CD14-positive monocyte (primary cell): ENCODE measurements around the gene SNX5. TPM values are rescaled to one million over a fixed set of nuclear protein-coding genes. Genes with fewer than 3 reads are reported as not detected.
A peak's percentile ranks its signal among the peaks of the same experiment; 100 is the strongest.

Experiments used
- DNase-seq, 3 donors: peaks; one replicate each; pipeline ENCODE4 v3.0.0-alpha.2; 2011 to 2022
- H2AFZ ChIP-seq: 2 replicates; pipeline ENCODE4 v1.6.0; 2012; ENCODE audit warnings: mild to moderate bottlenecking, low read depth, low read length, inconsistent platforms; ENCODE audit not compliant: insufficient read depth, poor library complexity, severe bottlenecking
- H3K27ac ChIP-seq, 2 donors: 1 replicate in 1 of 2; 2 replicates in 1 of 2; pipeline ENCODE4 v1.5.1; 2012 to 2013; ENCODE audit warnings: low read length in 2 of 2, control low read depth in 1 of 2, inconsistent platforms in 1 of 2, low read depth in 1 of 2, mild to moderate bottlenecking in 1 of 2
- H3K27me3 ChIP-seq, 2 donors: one replicate each; pipeline versions ENCODE4 v1.6.0 to v1.6.1; 2011 to 2013; ENCODE audit warnings: low read length in 2 of 2; ENCODE audit not compliant: control insufficient read depth in 2 of 2, insufficient read depth in 2 of 2
- H3K36me3 ChIP-seq, 2 donors: replicated peaks in 1 of 2; 1 replicate in 1 of 2; 2 replicates in 1 of 2; pipeline versions ENCODE4 v1.5.1 to v1.6.1; 2012 to 2013; ENCODE audit warnings: low read length in 2 of 2, control low read depth in 1 of 2, inconsistent platforms in 1 of 2, mild to moderate bottlenecking in 1 of 2; ENCODE audit not compliant: insufficient read depth in 2 of 2, control insufficient read depth in 1 of 2
- H3K4me1 ChIP-seq, 2 donors: 1 replicate in 1 of 2; 2 replicates in 1 of 2; pipeline versions ENCODE4 v1.5.1 to v1.6.1; 2012 to 2013; ENCODE audit warnings: low read length in 2 of 2, control low read depth in 1 of 2, inconsistent platforms in 1 of 2, mild to moderate bottlenecking in 1 of 2, moderate library complexity in 1 of 2; ENCODE audit not compliant: insufficient read depth in 2 of 2, control insufficient read depth in 1 of 2
- H3K4me2 ChIP-seq: replicated peaks from 2 replicates; pipeline ENCODE3; 2012; ENCODE audit warnings: low read length, moderate library complexity, mild to moderate bottlenecking; ENCODE audit not compliant: poor library complexity, severe bottlenecking; ENCODE audit errors: extremely low read depth
- H3K4me3 ChIP-seq, 3 experiments: fragments of 200-600 bp in 1 of 3; sonication (generic) in 1 of 3; replicated peaks in 1 of 3; 1 replicate in 2 of 3; 2 replicates in 1 of 3; pipeline ENCODE4 v1.5.1; 2011 to 2013; ENCODE audit warnings: low read length in 3 of 3, mild to moderate bottlenecking in 3 of 3, control low read depth in 2 of 3, low read depth in 2 of 3, inconsistent platforms in 1 of 3, moderate library complexity in 1 of 3
- H3K79me2 ChIP-seq: 2 replicates; pipeline ENCODE4 v1.6.0; 2012; ENCODE audit warnings: mild to moderate bottlenecking, control low read depth, inconsistent platforms, low read length, moderate library complexity; ENCODE audit not compliant: insufficient read depth
- H3K9ac ChIP-seq: 2 replicates; pipeline ENCODE4 v1.6.0; 2017; ENCODE audit warnings: low read length, mild to moderate bottlenecking; ENCODE audit not compliant: insufficient read depth, poor library complexity, severe bottlenecking
- H3K9me3 ChIP-seq, 2 donors: replicated peaks in 1 of 2; 1 replicate in 1 of 2; 2 replicates in 1 of 2; pipeline versions ENCODE4 v1.5.1 to v1.6.1; 2012 to 2013; ENCODE audit warnings: low read length in 2 of 2, control low read depth in 1 of 2; ENCODE audit not compliant: control insufficient read depth in 1 of 2, insufficient read depth in 1 of 2
- H4K20me1 ChIP-seq: 2 replicates; pipeline ENCODE4 v1.6.0; 2012; ENCODE audit warnings: mild to moderate bottlenecking, low read length, control low read depth, moderate library complexity; ENCODE audit not compliant: insufficient read depth
- H3K27ac Mint-ChIP-seq, 7 donors: one replicate each; pipeline ENCODE4 v1.8.0; 2020; ENCODE audit warnings: mild to moderate bottlenecking in 7 of 7, mixed read lengths in 7 of 7, moderate library complexity in 6 of 7, inconsistent platforms in 2 of 7
- H3K27me3 Mint-ChIP-seq, 3 donors: one replicate each; pipeline ENCODE4 v1.8.0; 2021 to 2022; ENCODE audit warnings: low read depth in 3 of 3, mild to moderate bottlenecking in 3 of 3, mixed read lengths in 3 of 3, moderate library complexity in 3 of 3, inconsistent platforms in 1 of 3
- H3K36me3 Mint-ChIP-seq, 2 donors: one replicate each; pipeline ENCODE4 v1.8.0; 2020; ENCODE audit warnings: mixed read lengths in 2 of 2, inconsistent platforms in 1 of 2, mild to moderate bottlenecking in 1 of 2
- H3K4me1 Mint-ChIP-seq: one replicate; pipeline ENCODE4 v1.8.0; 2020; ENCODE audit warnings: mild to moderate bottlenecking, mixed read lengths
- H3K4me3 Mint-ChIP-seq, 2 donors: one replicate each; pipeline ENCODE4 v1.8.0; 2020; ENCODE audit warnings: mild to moderate bottlenecking in 2 of 2, mixed read lengths in 2 of 2, moderate library complexity in 1 of 2
- H3K9me3 Mint-ChIP-seq, 7 donors: one replicate each; pipeline ENCODE4 v1.8.0; 2020 to 2022; ENCODE audit warnings: mixed read lengths in 7 of 7, mild to moderate bottlenecking in 6 of 7, moderate library complexity in 6 of 7, inconsistent platforms in 2 of 7
- WGBS: methylation state at CpG from one replicate; pipeline ENCODE4 v1.1.5; 2013; ENCODE audit warnings: missing lambda C conversion rate; ENCODE audit not compliant: insufficient coverage; 5-methylcytosine and 5-hydroxymethylcytosine counted together
- intact Hi-C, 2 donors: fragments of 100-400 bp; cut with micrococcal nuclease; formaldehyde crosslinking; loops; one replicate each; pipeline versions ENCODE4 v1.15.0 to v1.15.1; 2023
- polyA plus RNA-seq, 3 donors: library from polyadenylated mRNA; depleted of rRNA in 1 of 3; unstranded in 2 of 3; stranded (reverse) in 1 of 3; fragments of 300-500 nt in 2 of 3; fragments of >200 nt in 1 of 3; fragmentation: Illumina TruSeq in 2 of 3; gene quantifications; 1 replicate in 2 of 3; 2 replicates in 1 of 3; pipeline ENCODE4 v1.2.3, GENCODE V29; 2012 to 2021
- TF ChIP-seq, protein P1 (sequence below): fragments of 200-600 bp; IDR thresholded peaks from one replicate; pipeline ENCODE4 v1.8.0; 2022; ENCODE audit warnings: antibody characterized with exemption, mild to moderate bottlenecking

Gene SNX5
- polyA plus RNA-seq, 3 donors: 55.6 to 83.8 (median 66.1) TPM

DNA sequence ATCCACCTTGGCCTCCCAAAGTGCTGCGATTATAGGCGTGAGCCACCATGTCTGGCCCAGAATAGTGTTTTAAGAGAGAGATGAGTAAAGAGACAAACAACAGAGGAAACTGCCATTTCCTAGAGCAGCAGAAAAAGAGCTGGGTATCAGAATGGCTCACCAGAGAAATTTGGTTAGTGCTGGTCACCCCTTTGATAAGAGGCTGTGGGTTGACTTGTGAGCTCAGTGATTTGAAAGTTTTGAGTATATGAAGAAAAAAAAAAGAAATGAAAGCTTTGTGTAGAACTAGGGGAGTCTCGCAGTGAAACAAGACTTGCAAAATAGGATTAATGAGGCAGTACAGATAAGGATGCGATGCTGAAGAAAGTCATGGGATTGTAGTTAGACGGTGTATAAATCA, 29.9 kb upstream of the SNX5 start:
- H3K27ac Mint-ChIP-seq: no peak overlapping the region
- Histone ChIP-seq H4K20me1 (no peaks in the 10 kb centered on the region), H3K79me2 (no peaks in the 10 kb centered on the region), H3K4me1 (no peaks in the 10 kb centered on the region), H3K9me3 (no peaks in the 10 kb centered on the region), H3K4me2 (no peak overlapping the region), H3K27ac (no peak overlapping the region), H3K9ac (no peak overlapping the region), H3K4me3 (no peak overlapping the region), H3K27me3 (no peaks in the 10 kb centered on the region), H3K36me3 (no peaks in the 10 kb centered on the region), H2AFZ (no peak overlapping the region)
- peaks cover 11% of the 10 kb centered on the region for H3K4me1 Mint-ChIP-seq
- intact Hi-C loops: loop anchor here (5.0 kb wide), 2 partner anchors 36 to 491 kb away; no protein-coding TSS in a partner anchor
- no peak overlapping the region for H3K4me3 Mint-ChIP-seq
- no peak for DNase-seq
- H3K36me3 Mint-ChIP-seq: no peaks in the 10 kb centered on the region
- peaks cover 0 to 1% (median 1%) of the 10 kb centered on the region in 3 donors for H3K27me3 Mint-ChIP-seq
- TF ChIP-seq, protein P1, sequence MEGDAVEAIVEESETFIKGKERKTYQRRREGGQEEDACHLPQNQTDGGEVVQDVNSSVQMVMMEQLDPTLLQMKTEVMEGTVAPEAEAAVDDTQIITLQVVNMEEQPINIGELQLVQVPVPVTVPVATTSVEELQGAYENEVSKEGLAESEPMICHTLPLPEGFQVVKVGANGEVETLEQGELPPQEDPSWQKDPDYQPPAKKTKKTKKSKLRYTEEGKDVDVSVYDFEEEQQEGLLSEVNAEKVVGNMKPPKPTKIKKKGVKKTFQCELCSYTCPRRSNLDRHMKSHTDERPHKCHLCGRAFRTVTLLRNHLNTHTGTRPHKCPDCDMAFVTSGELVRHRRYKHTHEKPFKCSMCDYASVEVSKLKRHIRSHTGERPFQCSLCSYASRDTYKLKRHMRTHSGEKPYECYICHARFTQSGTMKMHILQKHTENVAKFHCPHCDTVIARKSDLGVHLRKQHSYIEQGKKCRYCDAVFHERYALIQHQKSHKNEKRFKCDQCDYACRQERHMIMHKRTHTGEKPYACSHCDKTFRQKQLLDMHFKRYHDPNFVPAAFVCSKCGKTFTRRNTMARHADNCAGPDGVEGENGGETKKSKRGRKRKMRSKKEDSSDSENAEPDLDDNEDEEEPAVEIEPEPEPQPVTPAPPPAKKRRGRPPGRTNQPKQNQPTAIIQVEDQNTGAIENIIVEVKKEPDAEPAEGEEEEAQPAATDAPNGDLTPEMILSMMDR: no peak
- 94% methylated on average over 4 of the region's 5 CpGs for WGBS
- H3K9me3 Mint-ChIP-seq: no peaks in the 10 kb centered on the region

DNA sequence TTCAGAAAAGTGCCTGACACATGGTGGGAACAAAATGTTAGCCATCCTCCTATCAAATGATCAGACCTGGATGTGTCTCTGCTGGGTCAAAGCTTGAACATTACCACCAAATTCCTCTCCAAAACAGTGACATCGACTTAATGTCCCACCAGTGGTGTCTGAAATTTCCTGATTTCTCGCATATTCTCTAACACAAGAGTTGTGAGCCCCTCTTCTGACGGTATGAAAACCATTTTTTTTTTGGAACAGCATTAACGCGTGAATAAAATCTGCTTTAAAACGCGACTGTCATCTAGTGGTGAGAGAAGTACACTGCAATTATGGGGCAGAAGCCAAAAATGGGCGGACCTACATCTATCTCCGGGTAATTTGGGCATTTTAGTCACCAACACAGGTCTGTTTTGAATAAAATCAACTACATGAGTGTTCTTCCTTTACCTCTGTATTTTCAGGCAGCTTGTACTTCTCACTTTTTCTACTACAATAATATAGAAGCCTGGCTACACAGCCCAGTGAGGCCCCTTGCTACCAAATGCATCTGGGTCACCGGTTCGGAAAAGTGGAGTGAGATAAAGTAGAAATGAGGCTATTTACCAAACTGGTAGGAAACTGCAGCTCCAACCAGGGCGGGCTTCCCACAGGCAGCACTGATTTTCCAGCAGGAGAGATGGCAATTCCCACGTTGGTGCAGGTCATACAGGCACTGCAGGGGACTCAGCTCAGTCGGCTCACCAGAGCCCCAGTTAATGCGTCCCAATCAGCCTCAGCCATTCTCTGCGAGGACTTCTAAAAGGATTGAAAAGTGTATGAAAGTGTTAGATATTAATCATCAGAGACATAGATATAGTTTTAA, 27.6 kb upstream of the SNX5 start:
- peaks cover 0 to 1% (median 1%) of the 10 kb centered on the region in 3 donors for H3K27me3 Mint-ChIP-seq
- Histone ChIP-seq H3K9me3 (no peaks in the 10 kb centered on the region), H3K79me2 (no peaks in the 10 kb centered on the region), H4K20me1 (no peaks in the 10 kb centered on the region), H3K4me3 (no peak overlapping the region), H2AFZ (peak overlapping the region; percentile 32), H3K36me3 (peaks cover 0 to 4% of the 10 kb centered on the region in 2 donors), H3K9ac (no peak overlapping the region), H3K27me3 (no peaks in the 10 kb centered on the region), H3K27ac (no peak overlapping the region), H3K4me2 (no peak overlapping the region), H3K4me1 (no peaks in the 10 kb centered on the region)
- H3K4me3 Mint-ChIP-seq: no peak overlapping the region
- 21% methylated on average over 4 of the region's 16 CpGs for WGBS
- TF ChIP-seq, protein P1: peak; percentile 97
- peaks cover 6% of the 10 kb centered on the region for H3K4me1 Mint-ChIP-seq
- peak; percentile 39 to 63 (median 50) for DNase-seq
- H3K27ac Mint-ChIP-seq: no peak overlapping the region
- peaks cover 0 to 12% of the 10 kb centered on the region in 2 donors for H3K36me3 Mint-ChIP-seq
- intact Hi-C loops: loop anchor here (5.0 kb wide), 2 partner anchors 34 to 489 kb away; no protein-coding TSS in a partner anchor
- no peaks in the 10 kb centered on the region for H3K9me3 Mint-ChIP-seq
